Measurements from ENCODE around the gene SMARCC1.

GRCh38 chr3:47613722-47614121, 168.0 kb downstream of the SMARCC1 start:
- TF ChIP-seq EZH2 (optimal IDR thresholded peaks at IDR 0.05; ENCODE audit: low read depth, low read length) (no peak), CTCF (IDR thresholded peaks at IDR 0.05; ENCODE audit: low read length) (no peak)
